ENCODE data around the gene GNLY.
A peak's percentile ranks its signal among the peaks of the same experiment; 100 is the strongest.

DNA sequence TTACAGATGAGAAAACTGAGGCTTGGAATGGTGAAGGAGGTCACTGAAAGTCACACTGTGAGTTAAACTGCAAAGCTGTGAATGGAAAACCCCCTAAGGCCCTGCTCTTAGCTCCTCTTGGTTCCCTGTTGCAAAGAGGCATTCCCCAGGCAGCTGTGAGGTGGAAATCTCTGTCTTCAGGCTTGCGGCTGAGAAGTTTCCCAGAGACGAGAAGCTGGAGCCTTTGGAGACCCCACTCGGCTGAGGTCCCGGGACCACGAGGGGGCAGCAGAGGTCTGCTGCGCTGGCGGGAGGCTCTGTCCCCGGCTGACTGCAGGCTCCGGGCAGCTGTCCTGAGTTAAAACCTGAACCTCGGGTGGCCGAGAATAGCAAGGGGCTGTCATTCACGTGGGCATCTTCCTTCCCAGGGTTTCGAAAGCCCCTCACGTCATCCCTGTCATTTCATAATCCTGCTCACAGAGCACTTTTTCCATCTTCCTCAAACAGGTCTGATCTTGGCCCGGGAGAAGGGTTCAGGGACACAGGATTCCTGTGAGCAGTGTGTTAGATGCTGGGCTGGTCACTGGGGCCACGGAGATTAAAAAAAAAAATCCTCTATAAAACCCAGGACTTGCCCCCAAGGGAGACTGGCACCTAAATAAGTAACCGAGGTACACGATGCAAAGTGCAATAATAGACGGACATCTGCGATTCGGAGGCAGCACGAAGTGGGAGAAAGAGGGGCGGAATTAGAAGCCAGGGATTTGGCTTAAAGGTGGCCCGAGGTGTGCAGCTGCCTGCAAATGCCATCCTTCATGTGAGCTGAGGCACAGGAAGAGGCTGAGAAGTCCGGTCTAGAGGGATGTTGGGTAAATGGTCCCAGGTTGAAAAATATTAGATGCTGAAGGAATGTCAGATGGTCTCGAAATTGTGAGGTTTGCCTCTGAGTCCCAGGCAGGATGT lies 35.0 kb downstream of the GNLY start:
- TF ChIP-seq, protein P1, sequence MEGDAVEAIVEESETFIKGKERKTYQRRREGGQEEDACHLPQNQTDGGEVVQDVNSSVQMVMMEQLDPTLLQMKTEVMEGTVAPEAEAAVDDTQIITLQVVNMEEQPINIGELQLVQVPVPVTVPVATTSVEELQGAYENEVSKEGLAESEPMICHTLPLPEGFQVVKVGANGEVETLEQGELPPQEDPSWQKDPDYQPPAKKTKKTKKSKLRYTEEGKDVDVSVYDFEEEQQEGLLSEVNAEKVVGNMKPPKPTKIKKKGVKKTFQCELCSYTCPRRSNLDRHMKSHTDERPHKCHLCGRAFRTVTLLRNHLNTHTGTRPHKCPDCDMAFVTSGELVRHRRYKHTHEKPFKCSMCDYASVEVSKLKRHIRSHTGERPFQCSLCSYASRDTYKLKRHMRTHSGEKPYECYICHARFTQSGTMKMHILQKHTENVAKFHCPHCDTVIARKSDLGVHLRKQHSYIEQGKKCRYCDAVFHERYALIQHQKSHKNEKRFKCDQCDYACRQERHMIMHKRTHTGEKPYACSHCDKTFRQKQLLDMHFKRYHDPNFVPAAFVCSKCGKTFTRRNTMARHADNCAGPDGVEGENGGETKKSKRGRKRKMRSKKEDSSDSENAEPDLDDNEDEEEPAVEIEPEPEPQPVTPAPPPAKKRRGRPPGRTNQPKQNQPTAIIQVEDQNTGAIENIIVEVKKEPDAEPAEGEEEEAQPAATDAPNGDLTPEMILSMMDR (IDR thresholded peaks at IDR 0.05) = peak; percentile 95 to 98 (median 96)
- peak; percentile 34 for TF ChIP-seq POLR2A (IDR thresholded peaks at IDR 0.05)

All from right lobe of liver (tissue), 4 donors.